ENCODE results near the gene NPC1. TPM values are rescaled to one million over a fixed set of nuclear protein-coding genes. Genes with fewer than 3 reads are reported as not detected.

Gene NPC1
- total RNA-seq, 1 donor from 2014 or later: 38.1 TPM

DNA sequence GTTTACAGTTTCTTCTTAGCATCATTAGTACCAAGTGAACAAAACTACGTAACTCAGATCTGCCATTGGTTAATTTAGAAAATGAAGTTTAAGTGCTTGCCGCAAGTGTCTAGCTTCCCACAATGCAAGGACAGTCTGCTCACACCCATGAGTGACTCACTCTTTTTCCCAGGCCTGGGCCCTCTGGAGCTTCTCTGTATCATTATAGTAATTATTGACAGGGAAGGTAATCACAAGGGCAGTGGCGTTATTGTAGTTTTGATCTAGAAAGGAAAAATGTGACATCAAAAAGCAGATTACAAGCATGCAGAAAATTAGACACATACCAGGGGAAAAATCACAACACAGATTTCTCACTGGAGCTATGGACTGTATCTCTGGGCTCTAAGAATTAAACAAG, 38.5 kb downstream of the NPC1 start:
- peak; percentile 56 for ATAC-seq

DNA sequence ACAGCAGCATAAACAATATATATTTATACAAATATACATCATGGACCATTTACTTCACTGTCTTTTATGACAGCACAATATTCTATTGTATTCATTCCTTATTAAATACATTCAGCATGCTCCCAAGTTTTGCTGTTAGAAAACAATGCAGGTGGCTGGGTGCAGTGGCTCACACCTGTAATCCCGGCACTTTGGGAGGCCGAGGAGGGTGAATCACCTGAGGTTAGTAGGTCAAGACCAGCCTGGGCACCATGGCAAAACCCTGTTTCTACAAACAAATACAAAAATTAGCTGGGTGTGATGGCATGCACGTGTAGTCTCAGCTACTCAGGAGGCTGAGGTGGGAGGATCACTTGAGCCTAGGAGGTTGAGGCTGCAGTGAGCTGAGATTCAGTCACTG, 39.0 kb downstream of the NPC1 start:
- peak; percentile 18 for ATAC-seq

DNA sequence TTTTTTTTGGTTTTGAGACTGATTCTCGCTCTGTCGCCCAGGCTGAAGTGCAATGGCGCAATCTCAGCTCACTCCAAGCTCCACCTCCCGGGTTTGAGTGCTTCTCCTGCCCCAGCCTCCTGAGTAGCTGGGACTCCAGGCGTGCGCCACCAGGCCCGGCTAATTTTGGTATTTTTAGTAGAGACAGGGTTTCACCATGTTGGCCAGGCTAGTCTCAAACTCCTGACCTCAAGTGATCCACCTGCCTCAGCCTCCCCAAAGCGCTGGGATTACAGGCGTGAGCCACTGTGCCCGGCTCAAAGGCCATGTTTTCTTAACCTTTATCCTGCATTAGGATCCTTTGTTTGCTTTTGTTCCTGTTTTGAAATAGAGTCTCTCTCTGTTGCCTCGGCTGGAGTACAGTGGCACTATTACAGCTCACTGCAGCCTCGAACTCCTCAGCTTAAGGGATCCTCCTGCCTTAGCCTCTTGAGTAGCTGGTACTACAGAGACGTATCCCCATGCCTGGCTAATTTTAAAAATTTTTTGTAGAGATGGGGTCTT, 41.0 kb downstream of the NPC1 start:
- no peak for ATAC-seq

DNA sequence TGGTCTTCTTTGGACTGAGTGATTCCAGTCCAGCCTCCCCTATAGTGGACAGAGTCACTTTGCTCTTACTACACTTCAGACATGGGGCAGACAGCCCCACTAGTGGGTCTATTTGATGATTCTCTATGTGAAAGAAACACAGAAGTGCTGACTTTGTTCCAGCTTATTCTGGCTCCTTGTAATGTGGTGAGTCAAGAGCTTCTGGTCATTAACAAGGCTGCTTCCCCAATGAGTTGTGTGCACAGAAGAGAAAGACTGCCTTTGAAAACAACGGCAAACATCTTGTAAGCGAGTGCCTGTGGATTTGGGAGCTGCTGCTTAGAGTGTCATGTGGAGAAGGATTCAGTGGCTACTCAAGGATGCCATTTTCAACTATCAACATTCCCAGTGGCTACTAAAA, 43.8 kb downstream of the NPC1 start:
- ATAC-seq: no peak

DNA sequence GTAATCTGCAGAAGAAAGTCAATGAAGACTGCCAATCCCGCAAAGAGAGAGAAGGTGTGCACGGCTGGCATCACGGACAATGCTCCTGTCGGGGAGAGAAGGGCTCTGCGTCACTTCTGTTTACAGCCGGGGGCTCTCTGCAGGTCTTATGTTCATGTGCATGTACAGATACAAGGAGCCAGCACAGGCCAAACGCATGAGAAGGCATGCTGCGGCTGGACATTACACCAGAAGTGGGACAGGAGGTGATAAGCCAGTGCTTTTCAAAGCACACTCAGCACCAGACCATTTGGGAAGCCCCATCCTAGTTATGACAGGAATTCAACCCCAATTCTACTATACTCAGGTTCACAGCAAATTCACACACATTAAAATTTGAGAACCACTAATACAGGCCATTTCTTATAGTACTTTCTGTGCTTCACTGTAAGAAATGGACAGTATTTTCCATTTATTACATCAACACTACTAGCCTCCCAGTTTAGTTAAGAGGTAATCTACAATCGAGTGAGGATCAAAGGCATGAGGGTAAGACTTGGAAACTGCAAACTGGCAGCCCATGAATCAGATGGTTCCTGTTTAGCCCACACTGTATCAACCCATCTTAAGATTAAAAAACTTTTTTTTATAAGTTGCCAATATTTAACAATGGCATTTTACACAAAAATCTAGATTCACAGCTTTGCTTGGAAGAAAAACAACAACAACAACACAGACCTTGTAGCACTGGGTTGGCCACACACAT, 44.8 kb downstream of the NPC1 start:
- ATAC-seq: no peak

DNA sequence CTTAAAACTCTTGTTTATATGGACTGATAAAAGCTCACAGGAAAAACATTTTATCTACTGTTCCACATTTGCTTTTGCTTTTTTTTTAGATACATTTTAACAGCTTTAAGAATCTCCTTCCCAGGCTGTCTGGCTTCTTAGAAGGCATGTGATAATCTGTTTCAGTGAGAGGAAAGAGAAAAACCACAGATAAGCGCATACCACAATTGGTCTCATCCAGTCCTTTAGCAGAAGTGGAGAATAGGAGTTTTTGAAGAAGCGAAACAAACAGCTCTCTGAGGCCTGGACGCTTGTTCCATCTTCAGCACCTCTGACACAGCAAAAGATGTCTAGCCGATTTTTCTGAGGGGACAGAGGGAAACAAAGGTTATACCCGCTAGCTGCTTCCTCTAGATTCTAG, 45.4 kb downstream of the NPC1 start:
- ATAC-seq: no peak

DNA sequence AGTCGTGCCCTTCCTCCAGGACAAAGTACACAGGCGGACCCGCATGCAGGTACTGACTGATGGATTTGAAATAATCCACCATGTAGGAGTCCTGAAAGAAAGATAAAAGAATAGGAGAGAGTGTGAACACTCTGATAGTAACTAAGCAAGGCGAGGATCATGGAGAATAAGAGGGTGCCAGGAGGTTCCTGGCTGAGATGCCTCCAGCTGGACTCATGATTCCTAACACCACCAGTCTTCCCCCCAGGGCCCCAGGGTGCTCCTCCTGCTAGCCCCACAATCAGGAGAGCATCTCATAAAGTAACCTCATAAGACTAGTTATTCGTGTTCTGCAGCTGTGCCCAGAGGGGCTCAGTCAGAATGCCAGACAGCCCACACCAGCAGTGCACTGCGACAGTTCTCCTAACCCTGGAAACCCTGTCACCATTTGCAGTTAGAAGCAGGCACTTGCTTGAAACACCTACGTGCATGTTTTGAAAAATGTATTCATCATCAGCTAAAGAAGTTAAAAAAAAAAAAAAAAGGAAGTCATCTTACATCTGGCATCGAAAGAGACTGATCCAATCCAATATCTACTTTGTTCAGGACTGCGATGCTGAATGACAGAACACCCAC, 46.3 kb downstream of the NPC1 start:
- ATAC-seq: no peak

DNA sequence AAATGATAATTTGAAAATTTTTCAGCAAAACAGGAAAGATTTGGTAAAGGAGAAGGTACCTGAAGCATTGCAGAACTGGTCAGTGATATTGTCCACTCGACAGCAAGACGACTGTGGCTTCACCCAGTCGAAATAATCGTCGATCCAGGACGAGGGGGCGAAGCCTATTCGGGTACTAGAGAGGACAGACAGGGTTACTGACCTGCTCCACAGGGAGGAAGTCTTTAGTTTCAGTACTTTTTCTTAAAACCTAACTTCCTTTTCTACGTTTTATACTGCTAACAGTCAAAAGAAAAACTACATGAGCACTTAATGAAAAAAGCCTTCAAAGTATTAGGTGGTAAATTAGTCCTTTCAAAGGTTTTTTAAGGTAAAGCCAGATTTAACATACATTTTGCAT, 47.0 kb downstream of the NPC1 start:
- ATAC-seq: no peak

DNA sequence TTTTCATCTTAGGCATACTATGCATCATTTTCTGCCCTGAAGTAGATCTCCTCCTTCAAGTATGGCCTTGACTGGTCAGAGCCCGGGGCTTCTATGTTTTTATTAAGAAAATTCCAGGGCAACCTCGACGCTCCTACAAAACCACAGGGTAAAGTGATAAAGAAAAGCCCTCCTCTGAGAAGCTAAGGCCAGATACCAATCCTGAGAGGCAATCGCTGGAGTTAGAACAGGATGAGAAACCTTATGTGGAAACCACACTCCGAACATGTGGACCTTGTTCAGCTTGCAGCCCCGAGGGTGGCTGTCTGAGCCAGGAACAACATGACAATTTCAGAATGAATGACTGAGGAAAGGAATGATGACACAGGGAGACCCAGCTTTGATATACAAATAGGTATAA, 47.4 kb downstream of the NPC1 start:
- no peak for ATAC-seq

DNA sequence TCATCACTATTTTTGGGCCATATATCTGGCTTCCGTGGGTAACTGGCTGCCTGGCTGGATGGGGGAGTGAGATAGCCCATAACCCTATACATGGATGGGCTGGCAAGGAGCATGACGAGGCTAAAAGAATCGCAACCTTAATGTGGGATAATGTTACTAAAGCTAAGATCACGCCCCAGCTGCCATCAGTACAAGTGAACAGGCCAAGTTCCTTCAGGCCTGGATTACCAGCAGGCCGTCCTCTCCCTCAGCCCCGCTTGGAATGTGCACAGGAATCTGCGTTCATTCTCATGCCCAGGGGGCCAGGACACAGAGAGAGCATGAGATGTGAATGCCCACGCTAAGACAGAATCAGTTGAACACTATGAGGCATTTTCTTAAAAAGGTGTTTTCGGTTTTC, 48.3 kb downstream of the NPC1 start:
- ATAC-seq: no peak

DNA sequence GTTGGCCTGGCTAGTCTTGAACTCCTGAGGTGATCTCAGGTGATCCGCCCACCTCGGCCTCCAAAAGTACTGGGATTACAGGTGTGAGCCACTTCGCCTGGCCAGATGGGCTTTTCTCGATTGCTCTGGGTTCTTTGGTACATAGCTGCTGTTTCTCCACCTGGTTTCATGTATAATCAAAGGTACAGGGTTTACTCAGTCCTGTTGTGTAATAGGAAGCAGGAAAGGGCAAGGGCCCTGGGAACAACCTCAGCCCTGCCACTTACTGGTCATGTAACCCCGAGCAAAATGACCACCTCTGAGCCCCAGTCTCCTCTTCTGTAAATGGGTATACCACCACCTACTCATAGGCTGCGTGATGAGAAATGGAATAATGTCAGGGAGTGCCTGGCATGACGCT, 49.0 kb downstream of the NPC1 start:
- no peak for ATAC-seq

DNA sequence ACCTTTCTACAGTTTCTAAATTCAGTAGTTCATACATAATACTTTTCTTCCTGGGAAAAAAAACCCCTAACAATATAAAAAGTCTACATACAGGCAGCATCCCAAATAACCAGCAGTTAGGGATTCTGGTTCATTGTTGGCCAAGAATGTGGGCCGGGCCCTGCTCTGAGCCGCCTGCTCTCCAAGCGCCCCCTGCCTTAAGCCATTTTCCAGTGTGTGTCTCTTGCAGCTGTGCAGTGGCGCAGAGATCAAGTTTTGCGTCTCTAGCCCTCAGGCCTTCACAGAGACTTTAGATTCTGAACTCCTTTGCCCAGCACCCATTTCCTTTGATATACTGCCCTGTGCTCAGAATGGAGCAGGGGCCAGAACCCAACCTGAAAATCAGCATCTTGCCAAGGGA, 50.1 kb downstream of the NPC1 start:
- no peak for ATAC-seq

DNA sequence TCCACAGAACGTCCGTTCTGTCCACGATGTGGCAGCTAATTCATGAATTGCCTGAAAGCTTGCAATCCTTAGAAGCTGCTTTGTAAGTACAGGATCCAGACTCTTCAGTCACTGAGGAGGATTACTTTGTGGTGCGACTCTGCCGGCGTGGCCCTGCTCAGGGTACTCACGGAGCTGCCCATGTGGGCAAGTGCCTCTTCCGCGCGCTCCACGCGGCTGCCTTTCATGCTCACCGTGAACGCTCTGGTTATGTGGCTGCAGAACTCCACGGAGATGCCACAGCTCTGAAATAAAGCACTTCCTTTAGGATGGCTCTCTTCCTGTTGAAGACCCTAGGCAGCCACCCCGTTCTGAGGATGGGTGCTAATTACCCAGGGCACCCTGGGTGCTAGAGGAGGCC, 52.0 kb downstream of the NPC1 start:
- ATAC-seq: no peak

DNA sequence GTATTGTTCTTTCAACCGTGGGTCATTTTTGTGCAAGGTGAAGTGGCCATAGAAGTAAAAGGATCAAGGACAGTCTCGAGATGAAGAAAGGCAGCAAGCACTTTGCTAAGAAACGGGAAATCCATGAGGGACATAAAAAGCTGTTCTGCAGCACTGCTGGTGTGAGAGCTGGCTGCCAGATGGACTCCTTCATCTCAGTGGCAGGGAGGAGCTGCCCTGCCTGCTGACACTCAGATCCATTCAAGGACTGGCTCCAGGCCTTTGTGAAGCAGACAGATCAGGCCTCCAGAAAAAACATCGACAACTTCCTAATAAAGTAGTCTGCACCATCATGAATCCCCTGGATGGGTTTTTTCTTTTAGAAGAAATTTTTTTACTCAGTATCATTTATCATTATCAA, 53.5 kb downstream of the NPC1 start:
- ATAC-seq: no peak

DNA sequence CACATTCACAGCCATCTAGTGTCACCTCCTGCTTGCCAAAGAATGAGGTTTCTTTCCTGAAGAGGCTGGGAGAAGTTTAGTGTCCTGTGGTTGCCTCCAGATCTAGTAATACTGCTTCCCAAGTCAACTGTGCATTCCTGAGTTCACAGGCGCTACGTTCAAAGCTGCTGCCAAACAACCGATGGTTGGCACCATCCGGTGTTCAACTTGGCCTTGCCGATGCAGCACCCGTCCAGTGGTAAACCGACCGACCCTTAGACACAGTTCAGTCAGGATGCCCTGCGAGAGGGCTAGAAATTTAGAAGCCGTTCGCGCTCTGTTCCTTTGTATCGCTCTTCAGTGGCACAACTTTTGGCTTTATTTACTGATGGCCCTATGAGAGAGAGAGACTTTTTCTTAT, 54.4 kb downstream of the NPC1 start:
- ATAC-seq: no peak

DNA sequence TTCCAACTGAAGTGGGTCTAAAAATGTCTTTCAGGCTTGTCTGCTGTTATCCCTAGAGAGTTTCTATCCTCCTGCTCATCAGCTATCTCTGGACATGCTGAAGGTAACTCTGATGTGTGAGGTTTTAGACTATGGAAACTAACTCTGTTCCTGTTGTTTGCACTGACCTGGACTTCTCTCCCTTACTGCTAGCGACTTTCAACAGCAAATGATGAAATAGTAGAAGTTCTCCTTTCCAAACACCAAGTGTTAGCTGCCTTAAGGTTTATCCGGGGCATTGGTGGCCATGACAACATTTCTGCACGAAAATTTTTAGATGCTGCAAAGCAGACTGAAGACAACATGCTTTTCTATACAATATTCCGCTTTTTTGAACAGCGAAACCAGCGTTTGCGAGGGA, 56.1 kb downstream of the NPC1 start:
- no peak for ATAC-seq

DNA sequence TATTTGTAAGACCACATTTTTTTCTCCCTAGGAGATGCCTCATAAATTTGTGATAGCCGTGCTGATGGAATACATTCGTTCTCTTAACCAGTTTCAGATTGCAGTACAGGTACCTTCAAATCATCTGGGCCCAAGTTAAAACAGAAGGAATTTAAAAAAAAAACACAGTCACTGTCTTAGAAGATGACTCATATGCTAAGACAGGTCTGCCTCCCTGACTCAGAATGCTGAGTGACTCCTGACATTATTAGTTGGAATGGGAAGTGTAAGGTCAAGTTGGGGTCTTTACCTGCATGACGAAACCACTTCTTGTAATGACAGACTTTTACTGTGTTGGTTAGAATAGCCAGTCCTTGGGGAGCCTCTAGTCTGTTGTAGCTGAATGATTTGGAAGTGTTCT, 56.7 kb downstream of the NPC1 start:
- ATAC-seq: peak; percentile 80

DNA sequence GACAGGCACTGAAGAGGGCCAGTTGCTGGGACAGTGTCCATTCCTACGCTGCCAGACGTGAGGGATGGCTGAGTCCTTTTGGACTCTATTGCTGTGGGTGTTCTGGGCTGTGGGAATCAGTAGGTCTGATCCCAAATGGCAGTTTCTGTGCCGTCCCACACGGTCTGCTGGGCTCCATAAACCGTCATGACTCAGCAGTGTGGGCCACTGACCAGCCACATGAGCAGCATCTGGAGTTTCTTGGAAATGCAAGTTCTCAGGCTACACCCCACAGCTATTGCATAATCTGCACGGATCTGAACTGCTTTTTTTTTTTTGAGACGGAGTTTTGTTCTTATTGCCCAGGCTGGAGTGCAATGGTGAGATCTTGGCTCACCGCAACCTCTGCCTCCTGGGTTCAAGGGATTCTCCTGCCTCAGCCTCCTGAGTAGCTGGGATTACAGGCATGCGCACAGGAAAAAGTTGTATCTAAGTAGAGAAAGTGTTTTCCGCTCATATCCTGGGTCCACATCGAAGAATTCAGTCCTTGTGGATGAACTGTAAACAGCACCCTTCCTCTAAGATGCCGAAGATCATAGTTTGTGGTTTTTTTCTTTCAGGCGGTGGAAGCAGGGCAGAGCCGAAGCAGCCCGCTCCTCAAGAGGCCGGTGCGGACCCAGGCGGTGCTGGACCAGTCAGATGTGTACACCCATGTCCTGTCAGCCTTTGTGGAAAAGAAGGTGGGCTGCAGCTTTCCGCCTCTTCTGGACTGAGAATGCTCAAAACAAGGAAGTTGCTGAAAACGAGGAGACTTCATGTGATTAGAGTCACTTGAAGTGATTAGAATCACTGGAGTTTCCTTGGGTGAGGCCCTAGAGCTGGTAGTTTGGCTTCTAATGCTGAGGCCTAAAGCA, 57.5 kb downstream of the NPC1 start:
- ATAC-seq: peak; percentile 35

DNA sequence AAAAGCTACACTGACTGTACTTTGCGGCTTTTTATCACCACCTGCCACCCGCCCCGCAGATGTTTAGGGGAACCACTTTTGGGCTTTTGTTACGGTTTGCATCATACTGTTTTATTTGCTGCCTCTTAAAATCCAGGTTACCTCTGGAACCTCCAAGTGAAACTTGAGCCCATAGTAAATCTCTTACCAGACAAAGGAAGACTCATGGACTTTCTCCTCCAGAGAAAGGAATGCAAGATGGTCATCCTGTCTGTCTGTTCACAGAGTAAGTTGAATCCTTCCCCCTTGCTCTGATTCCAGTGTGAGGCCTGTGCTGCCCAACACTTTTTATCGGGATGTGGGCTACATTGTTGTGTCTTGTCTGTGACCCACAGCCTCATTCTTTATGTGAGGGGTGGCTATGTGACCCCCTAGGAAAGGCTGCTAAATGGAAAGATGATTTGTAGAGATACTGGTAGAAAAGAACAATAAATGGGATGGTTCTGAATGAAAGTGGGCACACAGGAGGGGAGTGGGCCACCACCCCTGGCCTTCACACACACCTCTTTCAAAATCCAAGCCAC, 59.7 kb downstream of the NPC1 start:
- no peak for ATAC-seq

DNA sequence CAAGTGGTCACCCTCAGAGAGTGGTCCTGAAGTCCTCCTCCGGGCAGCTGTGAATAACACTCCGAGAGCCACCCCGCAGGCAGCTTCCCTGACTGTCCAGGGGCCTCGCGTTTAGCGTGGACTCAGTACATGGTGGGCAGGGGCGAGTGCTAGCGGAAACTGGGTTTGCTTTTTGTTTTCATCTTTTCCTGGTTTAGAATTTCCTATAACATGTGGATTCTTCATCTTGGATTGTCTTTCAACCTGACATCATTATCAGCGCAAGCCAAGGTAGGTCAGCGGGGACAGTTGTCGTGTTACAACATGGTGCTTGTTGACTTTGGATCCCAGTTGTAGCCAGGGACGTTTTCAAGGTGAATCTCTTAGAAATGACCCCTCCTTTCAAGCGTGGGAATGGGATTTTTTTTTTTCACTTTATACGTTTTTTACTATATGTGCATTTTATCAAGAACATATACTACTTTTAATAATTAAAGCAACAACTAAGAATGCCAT, 62.0 kb downstream of the NPC1 start:
- no peak for ATAC-seq

DNA sequence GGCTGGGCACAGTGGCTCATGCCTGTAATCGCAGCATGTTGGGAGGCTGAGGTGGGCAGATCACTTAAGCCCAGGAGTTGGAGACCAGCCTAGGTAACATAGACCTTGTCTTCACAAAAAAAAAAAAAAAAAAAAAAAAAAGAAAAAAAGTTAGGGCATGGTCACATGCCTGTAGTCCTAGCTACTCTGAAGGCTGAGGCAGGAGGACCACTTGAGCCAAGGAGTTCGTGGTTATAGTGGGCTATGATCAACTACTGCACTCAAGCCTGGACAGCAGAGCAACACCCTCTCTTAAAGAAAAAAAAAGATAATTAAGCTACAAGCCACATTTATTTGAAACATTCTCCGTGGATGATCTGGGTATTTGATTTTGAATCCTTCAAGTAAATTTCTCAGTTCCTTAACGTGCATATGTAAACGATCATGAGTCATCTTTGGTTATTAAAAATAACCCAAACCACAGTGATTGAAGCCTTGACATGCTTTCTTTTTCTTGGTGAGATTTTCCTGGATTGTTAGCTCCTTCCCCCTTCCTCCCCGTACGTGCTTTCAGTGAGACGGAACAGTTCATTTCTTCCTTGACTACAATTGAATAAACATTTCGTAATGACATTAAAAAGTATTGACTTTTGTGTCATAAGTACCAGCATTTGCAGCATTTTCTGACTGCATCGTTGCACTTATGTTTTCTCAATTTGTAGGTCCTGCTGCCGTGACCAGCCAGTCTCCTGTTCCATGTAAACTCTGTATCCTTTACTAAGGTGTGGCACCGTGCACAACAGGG, 62.7 kb downstream of the NPC1 start:
- peak; percentile 59 for ATAC-seq

DNA sequence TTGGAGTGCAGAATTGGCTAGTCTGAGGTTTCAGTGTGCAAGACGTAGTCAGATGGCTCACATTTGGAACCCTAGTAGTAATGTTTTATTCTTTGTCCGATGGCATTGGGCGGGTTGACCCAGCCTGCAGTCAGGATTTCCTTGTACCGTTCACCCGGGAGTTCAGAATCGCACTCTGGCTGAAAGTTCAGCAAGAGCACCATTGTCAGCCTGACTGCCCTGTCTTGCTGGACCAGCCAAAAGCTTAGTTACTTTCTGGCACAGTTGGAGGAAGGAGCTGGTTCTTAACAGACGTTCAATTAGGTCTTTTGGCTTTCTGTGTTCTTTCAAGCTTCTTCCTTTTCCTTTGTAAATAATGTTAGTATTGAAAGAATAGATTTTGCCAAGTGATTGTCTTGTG, 64.4 kb downstream of the NPC1 start:
- ATAC-seq: peak; percentile 56

Data from esophagus mucosa (tissue), 1 donor.